Sigmoid colon (tissue), 7 donors: ENCODE data around the gene CPXM2. TPM values are rescaled to one million over a fixed set of nuclear protein-coding genes. Genes with fewer than 3 reads are reported as not detected.
A peak's percentile ranks its signal among the peaks of the same experiment; 100 is the strongest.

ENCODE experiments used
- DNase-seq: peaks from one replicate; pipeline ENCODE4 v3.0.0-alpha.2; 2019
- H3K27ac ChIP-seq, 4 donors: fragments of 200-600 bp; sonication (generic); one replicate each; pipeline ENCODE4 v1.5.1; 2016 to 2019; ENCODE audit warnings: mild to moderate bottlenecking in 1 of 4
- H3K27me3 ChIP-seq, 3 donors: fragments of 200-600 bp; sonication (generic); one replicate each; pipeline ENCODE4 v1.5.1; 2019; ENCODE audit warnings: mild to moderate bottlenecking in 1 of 3
- H3K36me3 ChIP-seq, 4 donors: fragments of 200-600 bp; sonication (generic); one replicate each; pipeline ENCODE4 v1.5.1; 2016 to 2019
- H3K4me1 ChIP-seq, 4 donors: fragments of 200-600 bp; sonication (generic); one replicate each; pipeline ENCODE4 v1.5.1; 2017 to 2019
- H3K4me3 ChIP-seq, 4 donors: fragments of 200-600 bp; sonication (generic); one replicate each; pipeline ENCODE4 v1.5.1; 2017 to 2019; ENCODE audit warnings: mild to moderate bottlenecking in 2 of 4, moderate library complexity in 1 of 4
- H3K9me3 ChIP-seq, 4 donors: fragments of 200-600 bp in 3 of 4; sonication (generic) in 3 of 4; one replicate each; pipeline versions ENCODE4 v1.5.1 to v1.6.1; 2013 to 2019
- EP300 ChIP-seq, 4 donors: sonication (generic); formaldehyde crosslinking; IDR thresholded peaks; one replicate each; pipeline ENCODE4 v1.6.1; 2017; ENCODE audit warnings: antibody characterized with exemption in 4 of 4
- POLR2A ChIP-seq, 2 donors: fragments of 450-650 bp; IDR thresholded peaks; one replicate each; pipeline ENCODE4 v1.6.1; 2016; ENCODE audit warnings: antibody characterized with exemption in 2 of 2, mild to moderate bottlenecking in 2 of 2, moderate library complexity in 2 of 2
- POLR2AphosphoS5 ChIP-seq, 4 donors: sonication (generic); formaldehyde crosslinking; IDR thresholded peaks; one replicate each; pipeline ENCODE4 v1.6.1; 2017; ENCODE audit warnings: antibody characterized with exemption in 4 of 4
- WGBS, 2 donors: extraction: QIAGEN DNeasy Blood & Tissue Kit; methylation state at CpG; one replicate each; pipeline ENCODE4 v1.1.7; 2013; 5-methylcytosine and 5-hydroxymethylcytosine counted together
- intact Hi-C: fragments of 100-400 bp; cut with DNase I; formaldehyde crosslinking; loops from one replicate; pipeline ENCODE4 v1.15.1; 2023
- polyA plus RNA-seq, 3 donors: library from polyadenylated mRNA; stranded (reverse); fragments of 200-250 nt; gene quantifications; one replicate each; pipeline ENCODE4 v1.2.3, GENCODE V29; 2013
- total RNA-seq, 4 donors: library from RNA; depleted of rRNA; stranded (reverse); fragments of >200 nt; gene quantifications; one replicate each; pipeline ENCODE4 v1.1.0, GENCODE V29; 2016
- TF ChIP-seq, protein P1 (sequence below), 4 experiments: fragments of 450-650 bp in 3 of 4; fragments of 200-600 bp in 1 of 4; IDR thresholded peaks; one replicate each; pipeline ENCODE4 v1.5.1; 2016 to 2019; ENCODE audit warnings: antibody characterized with exemption in 4 of 4, mild to moderate bottlenecking in 3 of 4, moderate library complexity in 2 of 4
- donor health status: healthy with polysubstance abuse.
- donor health status: Bipolar disorder and iron deficiency.
- donor health status: healthy.

CPXM2 gene
- total and polyA plus RNA-seq, 7 donors = 0.69 to 153 (median 48.5) TPM

DNA sequence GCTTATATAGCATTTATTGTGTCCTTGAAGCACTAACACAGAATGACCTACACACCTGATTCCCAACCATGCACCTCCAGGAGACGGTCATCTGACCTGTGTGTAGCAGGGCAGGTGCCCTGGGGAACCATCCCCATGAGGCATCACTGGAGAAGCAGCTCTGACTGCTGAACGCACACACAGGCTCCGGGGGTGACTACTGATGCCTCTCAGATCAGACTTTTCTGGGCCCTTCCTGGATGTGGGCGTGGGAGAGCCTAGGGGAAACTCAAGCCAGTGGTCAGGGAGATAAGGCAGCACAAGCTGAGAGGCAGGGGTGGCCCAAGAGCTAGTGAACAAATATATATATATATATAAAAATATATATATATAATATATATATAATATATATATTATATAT is 37.6 kb downstream of the CPXM2 start:
- Histone ChIP-seq H3K27me3 (no peaks in the 10 kb centered on the region), H3K4me1 (peaks cover 0 to 66% (median 53%) of the 10 kb centered on the region in 4 donors), H3K4me3 (no peak overlapping the region), H3K36me3 (no peaks in the 10 kb centered on the region), H3K9me3 (no peaks in the 10 kb centered on the region), H3K27ac (peak overlapping the region in 3 of 4 donors; percentile 47 to 73 (median 59))
- WGBS, 2 donors = 63 to 80% methylated on average over 4 of the region's 4 CpGs
- TF ChIP-seq POLR2AphosphoS5 (IDR thresholded peaks at IDR 0.05) = no peak
- TF ChIP-seq, protein P1, sequence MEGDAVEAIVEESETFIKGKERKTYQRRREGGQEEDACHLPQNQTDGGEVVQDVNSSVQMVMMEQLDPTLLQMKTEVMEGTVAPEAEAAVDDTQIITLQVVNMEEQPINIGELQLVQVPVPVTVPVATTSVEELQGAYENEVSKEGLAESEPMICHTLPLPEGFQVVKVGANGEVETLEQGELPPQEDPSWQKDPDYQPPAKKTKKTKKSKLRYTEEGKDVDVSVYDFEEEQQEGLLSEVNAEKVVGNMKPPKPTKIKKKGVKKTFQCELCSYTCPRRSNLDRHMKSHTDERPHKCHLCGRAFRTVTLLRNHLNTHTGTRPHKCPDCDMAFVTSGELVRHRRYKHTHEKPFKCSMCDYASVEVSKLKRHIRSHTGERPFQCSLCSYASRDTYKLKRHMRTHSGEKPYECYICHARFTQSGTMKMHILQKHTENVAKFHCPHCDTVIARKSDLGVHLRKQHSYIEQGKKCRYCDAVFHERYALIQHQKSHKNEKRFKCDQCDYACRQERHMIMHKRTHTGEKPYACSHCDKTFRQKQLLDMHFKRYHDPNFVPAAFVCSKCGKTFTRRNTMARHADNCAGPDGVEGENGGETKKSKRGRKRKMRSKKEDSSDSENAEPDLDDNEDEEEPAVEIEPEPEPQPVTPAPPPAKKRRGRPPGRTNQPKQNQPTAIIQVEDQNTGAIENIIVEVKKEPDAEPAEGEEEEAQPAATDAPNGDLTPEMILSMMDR (IDR thresholded peaks at IDR 0.05) = no peak
- TF ChIP-seq POLR2A (IDR thresholded peaks at IDR 0.05) = no peak
- TF ChIP-seq EP300 (IDR thresholded peaks at IDR 0.05) = no peak
- intact Hi-C loops = no loop called here
- no peak for DNase-seq

DNA sequence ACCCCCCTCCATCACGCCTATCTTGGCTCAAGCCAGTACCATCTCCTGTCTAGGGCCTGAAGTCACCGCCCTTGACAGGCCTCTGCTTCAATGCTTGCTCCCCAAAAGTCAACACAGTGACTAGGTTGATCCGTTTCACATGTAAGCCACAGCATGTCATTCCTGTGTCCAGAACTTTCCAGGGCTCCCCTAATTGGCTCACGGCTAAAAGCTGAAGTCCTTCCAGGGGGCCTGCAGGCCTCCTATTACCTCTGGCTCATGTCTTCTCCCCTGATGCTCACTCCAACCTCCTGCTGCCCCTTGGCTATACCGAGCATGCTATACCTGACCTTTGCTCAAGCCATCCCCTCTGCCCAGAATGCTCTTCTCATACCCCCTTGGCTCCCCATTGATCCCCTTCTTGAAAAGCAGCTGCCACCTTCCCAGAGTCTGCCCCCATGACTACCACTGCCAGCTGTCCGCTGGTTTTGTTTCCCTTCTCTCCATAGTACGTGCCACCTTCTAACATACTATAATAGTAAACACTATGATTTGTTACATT is 39.1 kb downstream of the CPXM2 start:
- no peaks in the 10 kb centered on the region for H3K27me3 ChIP-seq
- TF ChIP-seq EP300 (IDR thresholded peaks at IDR 0.05) (no peak), POLR2AphosphoS5 (IDR thresholded peaks at IDR 0.05) (no peak), POLR2A (IDR thresholded peaks at IDR 0.05) (no peak)
- TF ChIP-seq, protein P1 (IDR thresholded peaks at IDR 0.05) = no peak
- peak overlapping the region in 3 of 4 donors; percentile 47 to 73 (median 59) for H3K27ac ChIP-seq
- no peak for DNase-seq
- H3K4me1 ChIP-seq = peaks cover 0 to 66% (median 53%) of the 10 kb centered on the region in 4 donors
- H3K36me3 ChIP-seq = no peaks in the 10 kb centered on the region
- H3K9me3 ChIP-seq = no peaks in the 10 kb centered on the region
- no peak overlapping the region for H3K4me3 ChIP-seq
- 89 to 94% methylated on average over 7 of the region's 7 CpGs for WGBS, 2 donors
- intact Hi-C loops = no loop called here

DNA sequence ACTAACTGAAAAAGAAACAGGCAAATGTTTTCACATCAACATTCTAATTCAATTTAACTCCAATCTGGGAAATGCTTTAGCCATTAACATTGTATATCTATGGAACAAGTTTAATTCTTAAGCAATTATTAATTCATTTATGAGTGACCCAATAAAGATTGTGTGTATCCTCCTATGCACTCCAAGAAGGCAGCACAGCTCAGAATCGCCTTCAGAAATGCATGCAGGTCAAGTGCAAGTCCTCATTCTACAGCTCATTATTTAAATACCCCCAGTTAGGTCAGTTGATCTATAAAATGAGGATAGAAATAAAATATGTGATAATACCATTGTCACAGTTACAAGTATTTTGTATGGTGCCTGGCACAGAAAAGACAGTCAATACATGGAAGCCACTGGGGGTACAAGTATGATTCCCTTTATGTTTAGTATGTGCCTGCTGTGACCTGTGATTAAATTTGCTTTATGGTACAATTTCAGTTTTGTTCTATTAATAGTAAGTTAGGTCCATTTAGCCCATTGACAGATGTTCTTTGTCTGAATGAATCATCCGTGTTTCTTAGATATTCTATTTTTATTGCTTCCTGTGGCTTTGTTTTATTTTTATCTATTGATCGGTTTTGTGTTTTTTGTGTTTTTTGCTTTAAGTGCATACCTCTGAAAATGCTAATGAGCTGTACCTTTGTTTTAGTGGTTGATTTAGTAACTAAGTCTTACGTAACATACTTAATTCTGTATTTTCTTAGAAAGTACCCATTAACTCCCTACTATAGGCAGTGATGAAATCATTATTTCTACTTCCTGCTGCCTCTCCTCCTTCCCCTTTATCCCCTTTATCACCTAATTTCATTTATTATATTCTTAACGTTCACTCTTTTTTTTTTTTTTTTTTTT is 42.8 kb downstream of the CPXM2 start:
- Histone ChIP-seq H3K27ac (peak overlapping the region in 3 of 4 donors; percentile 61 to 82 (median 80)), H3K4me1 (peaks cover 0 to 67% (median 53%) of the 10 kb centered on the region in 4 donors), H3K36me3 (no peaks in the 10 kb centered on the region), H3K9me3 (no peaks in the 10 kb centered on the region), H3K27me3 (no peaks in the 10 kb centered on the region), H3K4me3 (no peak overlapping the region)
- TF ChIP-seq POLR2A (IDR thresholded peaks at IDR 0.05) = no peak
- TF ChIP-seq, protein P1 (IDR thresholded peaks at IDR 0.05) = no peak
- no peak for TF ChIP-seq POLR2AphosphoS5 (IDR thresholded peaks at IDR 0.05)
- TF ChIP-seq EP300 (IDR thresholded peaks at IDR 0.05) = no peak
- 20 to 33% methylated on average over 5 of the region's 5 CpGs for WGBS, 2 donors
- DNase-seq = no peak
- intact Hi-C loops = no loop called here

DNA sequence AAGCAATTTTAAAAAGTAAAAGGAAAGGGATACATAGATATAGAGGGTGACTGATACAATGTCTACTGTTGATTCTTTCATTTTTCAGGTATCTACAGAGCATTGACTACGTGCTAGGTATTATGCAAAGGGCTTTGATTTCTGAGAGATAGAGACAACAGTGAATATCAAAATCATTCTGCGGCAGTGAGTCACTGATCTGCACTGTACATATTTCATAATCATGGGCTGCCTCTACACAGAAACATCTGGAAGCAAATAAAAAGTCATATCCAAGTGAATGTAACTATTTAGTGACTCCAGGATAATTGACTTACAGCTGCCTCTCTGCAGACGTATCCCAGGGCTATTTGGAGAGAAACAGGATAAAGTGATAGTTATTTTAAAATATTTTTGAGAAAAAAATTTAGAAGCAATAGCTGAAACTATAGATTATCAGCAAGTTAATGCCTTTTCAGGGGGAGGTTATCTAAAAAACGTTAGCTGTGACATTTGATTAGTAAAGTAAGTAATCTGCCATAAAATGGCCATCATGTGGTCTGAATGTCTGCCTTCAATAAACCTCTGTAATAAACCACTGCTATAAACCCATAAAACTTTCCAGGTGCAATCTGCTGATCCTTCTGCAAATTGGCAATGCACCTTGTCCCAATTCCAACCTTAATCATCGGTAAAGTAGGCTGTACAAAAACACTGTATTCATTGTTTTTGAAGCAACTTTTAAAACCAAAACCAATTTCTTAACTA is 43.7 kb downstream of the CPXM2 start:
- no peaks in the 10 kb centered on the region for H3K9me3 ChIP-seq
- no peak for DNase-seq
- no peak overlapping the region for H3K4me3 ChIP-seq
- no peaks in the 10 kb centered on the region for H3K27me3 ChIP-seq
- WGBS, 2 donors = 8 to 48% methylated on average over 5 of the region's 5 CpGs
- H3K27ac ChIP-seq = peak overlapping the region; percentile 29 to 82 (median 70)
- H3K4me1 ChIP-seq = peaks cover 0 to 67% (median 59%) of the 10 kb centered on the region in 4 donors
- intact Hi-C loops = no loop called here
- no peaks in the 10 kb centered on the region for H3K36me3 ChIP-seq
- TF ChIP-seq POLR2A (IDR thresholded peaks at IDR 0.05) = no peak
- TF ChIP-seq POLR2AphosphoS5 (IDR thresholded peaks at IDR 0.05) = peak in 2 of 4 donors; percentile 1 to 41
- TF ChIP-seq, protein P1 (IDR thresholded peaks at IDR 0.05) = no peak
- TF ChIP-seq EP300 (IDR thresholded peaks at IDR 0.05) = no peak
